MCF 10A (cell line): ENCODE data around the gene DTX1. TPM values are rescaled to one million over a fixed set of nuclear protein-coding genes. Genes with fewer than 3 reads are reported as not detected.

Source experiments
- BruUV-seq: library from RNA; stranded (reverse); fragments of 400-500 nt; replicated peaks from 2 replicates; lab custom pipeline; 2021; lab: Mats Ljungman, UMichigan
- CTCF ChIA-PET: fragments of 300-600 bp; sonication (Branson Sonifier 250); formaldehyde crosslinking; extraction: SDS; loops from one replicate; lab custom pipeline; 2021; ENCODE audit warnings: antibody characterized with exemption, inconsistent platforms; lab: Yijun Ruan, JAX
- POLR2A ChIA-PET: fragments of 300-600, 350-650 bp; sonication (Branson Sonifier 250); formaldehyde crosslinking; extraction: SDS; loops from one replicate; lab custom pipeline; 2020; ENCODE audit warnings: antibody characterized with exemption, inconsistent platforms; lab: Yijun Ruan, JAX
- DNase-seq: peaks from one replicate; pipeline ENCODE4 v3.0.0-alpha.2; 2018; ENCODE audit not compliant: unreplicated experiment
- H3K27ac Mint-ChIP-seq: one replicate; pipeline ENCODE4 v1.8.0; 2022; ENCODE audit warnings: mild to moderate bottlenecking, low read depth, mixed read lengths; ENCODE audit not compliant: unreplicated experiment
- H3K27me3 Mint-ChIP-seq: one replicate; pipeline ENCODE4 v1.8.0; 2022; ENCODE audit warnings: mixed read lengths; ENCODE audit not compliant: insufficient read depth, unreplicated experiment
- H3K36me3 Mint-ChIP-seq: one replicate; pipeline ENCODE4 v1.8.0; 2022; ENCODE audit warnings: mild to moderate bottlenecking, moderate library complexity, mixed read lengths; ENCODE audit not compliant: insufficient read depth, unreplicated experiment
- H3K4me1 Mint-ChIP-seq: one replicate; pipeline ENCODE4 v1.8.0; 2022; ENCODE audit warnings: mixed read lengths; ENCODE audit not compliant: insufficient read depth, unreplicated experiment
- H3K4me3 Mint-ChIP-seq: one replicate; pipeline ENCODE4 v1.8.0; 2022; ENCODE audit warnings: mild to moderate bottlenecking, moderate library complexity, mixed read lengths; ENCODE audit not compliant: unreplicated experiment
- H3K9me3 Mint-ChIP-seq: one replicate; pipeline ENCODE4 v1.8.0; 2022; ENCODE audit warnings: mixed read lengths; ENCODE audit not compliant: unreplicated experiment
- intact Hi-C: fragments of 100-400 bp; cut with micrococcal nuclease; formaldehyde crosslinking; loops from 2 replicates; pipeline ENCODE4 v1.14.1; 2022
- total RNA-seq: library from RNA; stranded (reverse); gene quantifications from 2 replicates; pipeline ENCODE4 v1.2.3, GENCODE V29; 2022
- TF ChIP-seq, protein P1 (sequence below): fragments of 200-600 bp; IDR thresholded peaks from one replicate; pipeline ENCODE4 v1.8.0; 2022; ENCODE audit warnings: antibody characterized with exemption, mild to moderate bottlenecking; ENCODE audit not compliant: unreplicated experiment

DTX1 gene
- total RNA-seq, 1 experiment from 2014 or later: not detected

DNA sequence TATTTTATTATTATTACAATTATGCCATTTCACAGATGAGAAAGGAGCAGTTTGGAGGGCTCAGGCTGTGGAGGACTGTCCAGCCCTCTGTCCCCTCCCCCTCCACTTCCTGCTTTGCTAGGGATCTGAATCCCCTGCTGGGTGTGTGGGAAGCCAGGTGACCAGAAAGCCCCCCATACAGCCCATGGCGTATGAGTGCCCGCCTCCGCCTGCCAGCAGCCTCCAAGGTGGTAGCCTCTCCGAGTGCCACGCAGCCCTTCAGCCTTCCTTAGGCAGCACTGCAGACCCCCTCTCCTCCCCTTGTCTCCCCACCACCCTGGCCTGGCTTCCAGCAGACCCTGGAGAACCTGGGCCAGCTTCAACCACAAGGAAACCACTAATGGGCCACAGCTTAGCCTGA lies 12.6 kb downstream of the DTX1 start:
- no peak for DNase-seq
- ChIA-PET POLR2A (no interaction called here), CTCF (interaction anchor here (3.4 kb wide), 1 partner anchor 20 kb away, joined by 13 read pairs; no protein-coding TSS in a partner anchor)
- Mint-ChIP-seq H3K27me3 (peaks cover 18% of the 10 kb centered on the region), H3K4me1 (peaks cover 6% of the 10 kb centered on the region), H3K4me3 (no peak overlapping the region), H3K36me3 (no peaks in the 10 kb centered on the region), H3K27ac (no peak overlapping the region), H3K9me3 (no peaks in the 10 kb centered on the region)
- TF ChIP-seq, protein P1, sequence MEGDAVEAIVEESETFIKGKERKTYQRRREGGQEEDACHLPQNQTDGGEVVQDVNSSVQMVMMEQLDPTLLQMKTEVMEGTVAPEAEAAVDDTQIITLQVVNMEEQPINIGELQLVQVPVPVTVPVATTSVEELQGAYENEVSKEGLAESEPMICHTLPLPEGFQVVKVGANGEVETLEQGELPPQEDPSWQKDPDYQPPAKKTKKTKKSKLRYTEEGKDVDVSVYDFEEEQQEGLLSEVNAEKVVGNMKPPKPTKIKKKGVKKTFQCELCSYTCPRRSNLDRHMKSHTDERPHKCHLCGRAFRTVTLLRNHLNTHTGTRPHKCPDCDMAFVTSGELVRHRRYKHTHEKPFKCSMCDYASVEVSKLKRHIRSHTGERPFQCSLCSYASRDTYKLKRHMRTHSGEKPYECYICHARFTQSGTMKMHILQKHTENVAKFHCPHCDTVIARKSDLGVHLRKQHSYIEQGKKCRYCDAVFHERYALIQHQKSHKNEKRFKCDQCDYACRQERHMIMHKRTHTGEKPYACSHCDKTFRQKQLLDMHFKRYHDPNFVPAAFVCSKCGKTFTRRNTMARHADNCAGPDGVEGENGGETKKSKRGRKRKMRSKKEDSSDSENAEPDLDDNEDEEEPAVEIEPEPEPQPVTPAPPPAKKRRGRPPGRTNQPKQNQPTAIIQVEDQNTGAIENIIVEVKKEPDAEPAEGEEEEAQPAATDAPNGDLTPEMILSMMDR: no peak
- intact Hi-C loops: no loop called here
- no TSS peak for BruUV-seq

DNA sequence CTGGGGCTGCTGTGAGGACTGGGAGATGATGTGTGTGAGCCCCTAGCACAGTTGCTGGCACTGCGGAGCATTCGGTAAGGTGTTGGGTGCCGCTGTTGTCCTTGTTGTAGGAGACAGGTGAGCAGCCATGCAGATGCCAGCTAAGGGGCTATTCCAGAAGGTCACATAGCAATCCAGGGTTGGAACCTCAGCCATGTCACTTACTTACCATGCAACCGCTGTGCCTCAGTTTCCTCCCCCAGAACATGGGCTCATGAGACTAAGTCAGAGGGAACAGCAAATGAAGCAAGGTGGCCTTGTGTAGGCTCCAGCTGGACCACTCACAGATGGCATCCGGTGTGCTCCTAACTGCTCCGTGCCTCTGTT lies 13.2 kb downstream of the DTX1 start:
- DNase-seq: no peak
- Mint-ChIP-seq H3K4me3 (no peak overlapping the region), H3K27ac (no peak overlapping the region), H3K9me3 (no peaks in the 10 kb centered on the region), H3K4me1 (peaks cover 6% of the 10 kb centered on the region), H3K36me3 (no peaks in the 10 kb centered on the region), H3K27me3 (peaks cover 18% of the 10 kb centered on the region)
- TF ChIP-seq, protein P1: no peak
- ChIA-PET CTCF (interaction anchor here (1.8 kb wide), 1 partner anchor 76 kb away, joined by 4 read pairs; no protein-coding TSS in a partner anchor), POLR2A (no interaction called here)
- no TSS peak for BruUV-seq
- intact Hi-C loops: no loop called here

DNA sequence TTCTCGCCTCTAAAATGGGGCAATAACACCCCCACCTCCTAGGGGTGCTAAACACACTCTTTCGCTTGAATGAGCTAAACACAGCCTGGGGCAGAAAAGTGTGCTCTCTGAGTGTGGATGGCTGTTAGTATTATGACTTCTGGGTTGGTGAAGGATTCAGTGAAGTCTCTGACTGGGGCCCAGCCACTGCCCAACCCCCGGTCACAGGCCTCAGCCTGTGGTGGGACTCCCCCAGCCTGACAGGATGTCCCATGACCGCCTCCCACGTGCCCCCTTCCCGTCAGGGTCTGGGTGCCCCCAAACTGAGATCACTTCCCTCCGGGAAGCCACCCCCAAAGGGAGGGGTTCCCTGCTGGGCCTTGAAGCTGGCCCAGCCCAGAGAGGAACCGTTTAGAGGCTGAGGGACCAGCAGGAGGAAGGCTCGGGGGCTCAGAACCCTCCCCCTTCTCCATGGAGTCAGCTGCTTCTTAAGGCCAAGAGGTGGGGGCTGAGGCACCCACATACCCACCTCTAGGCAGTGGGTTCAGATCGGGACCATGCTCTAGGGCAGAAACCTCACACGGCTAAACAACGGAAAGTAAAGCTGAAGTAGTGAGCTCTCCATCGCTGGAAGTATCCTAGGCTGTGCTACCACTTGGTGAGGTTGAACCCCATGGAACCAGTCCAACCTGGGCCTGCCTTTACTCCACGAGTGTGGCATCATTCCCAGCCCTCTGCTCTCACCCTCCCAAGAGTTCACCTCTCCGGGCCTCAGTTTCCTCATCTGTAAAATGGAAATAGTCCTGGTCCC lies 13.8 kb downstream of the DTX1 start:
- intact Hi-C loops: no loop called here
- BruUV-seq: no TSS peak
- peaks cover 18% of the 10 kb centered on the region for H3K27me3 Mint-ChIP-seq
- ChIA-PET POLR2A (no interaction called here), CTCF (interaction anchor here (0.6 to 1.8 kb wide), 2 partner anchors 77 to 884 kb away, joined by 3 to 4 read pairs; no protein-coding TSS in a partner anchor)
- H3K9me3 Mint-ChIP-seq: no peaks in the 10 kb centered on the region
- TF ChIP-seq, protein P1: no peak
- no peak overlapping the region for H3K27ac Mint-ChIP-seq
- peaks cover 6% of the 10 kb centered on the region for H3K4me1 Mint-ChIP-seq
- no peak overlapping the region for H3K4me3 Mint-ChIP-seq
- no peak for DNase-seq
- H3K36me3 Mint-ChIP-seq: no peaks in the 10 kb centered on the region

DNA sequence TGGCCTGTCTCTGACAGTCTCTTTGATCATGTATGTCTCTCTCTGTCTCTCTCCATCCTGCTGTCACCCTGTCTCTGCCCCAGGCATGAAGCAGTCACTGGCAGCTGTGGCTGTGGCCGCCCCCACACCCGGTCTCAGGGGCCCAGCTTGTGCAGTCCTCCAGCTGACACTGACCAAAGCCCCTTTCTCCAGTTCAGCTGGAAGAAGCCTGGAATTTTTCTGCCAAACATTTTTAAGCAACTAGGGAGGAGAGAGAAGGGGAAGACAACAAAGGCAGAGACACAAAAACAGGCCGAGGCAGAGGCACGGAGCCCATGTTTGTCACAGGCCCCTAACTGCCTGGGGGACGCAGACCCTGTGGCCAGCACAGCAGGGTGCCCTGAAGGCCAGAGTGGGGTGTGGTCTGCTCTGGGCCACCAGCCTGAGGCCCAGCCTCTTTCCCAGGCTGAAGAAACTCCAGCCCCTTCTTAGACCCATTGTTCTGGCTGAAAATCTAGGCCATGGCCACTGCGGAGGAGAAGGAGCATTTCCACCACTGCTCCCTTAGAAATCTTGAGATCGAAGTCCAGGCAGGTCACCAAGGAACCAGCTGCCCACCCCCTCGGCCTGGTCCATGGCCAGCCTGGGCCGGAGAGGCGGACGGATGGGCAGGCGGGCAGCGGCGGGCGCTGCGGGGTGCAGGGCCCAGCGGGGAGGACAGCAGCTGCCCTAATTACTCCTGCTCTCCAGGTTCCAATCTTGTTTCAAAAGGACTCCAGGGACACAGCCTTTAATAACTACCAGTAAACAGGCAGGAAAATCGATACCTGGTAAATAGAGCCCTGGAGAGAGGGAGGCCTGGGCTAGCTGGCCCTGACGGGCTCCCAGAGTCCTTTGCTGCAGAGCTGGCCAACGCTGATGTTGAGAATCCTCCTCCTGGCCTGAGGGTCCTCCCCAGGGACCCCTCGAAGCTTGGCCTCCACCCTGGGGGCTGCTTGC lies 14.9 kb downstream of the DTX1 start:
- no TSS peak for BruUV-seq
- POLR2A ChIA-PET: no interaction called here
- Mint-ChIP-seq H3K27ac (no peak overlapping the region), H3K4me3 (no peak overlapping the region), H3K36me3 (no peaks in the 10 kb centered on the region), H3K9me3 (no peaks in the 10 kb centered on the region), H3K4me1 (peaks cover 6% of the 10 kb centered on the region), H3K27me3 (peaks cover 24% of the 10 kb centered on the region)
- intact Hi-C loops: no loop called here
- TF ChIP-seq, protein P1: no peak
- DNase-seq: no peak
- CTCF ChIA-PET: interaction anchor here (0.6 to 1.8 kb wide), 3 partner anchors 68 to 112 kb away, joined by 3 to 4 read pairs (median 3); no protein-coding TSS in a partner anchor
